Heart right ventricle (tissue), 16 donors: ENCODE results near the gene UST. TPM values are rescaled to one million over a fixed set of nuclear protein-coding genes. Genes with fewer than 3 reads are reported as not detected.

Experiments used
- ATAC-seq, 8 donors: fragments of 200-7000 bp; cut with Tn5 transposase; one replicate each; pipeline ENCODE4 v1.9.1; 2020; ENCODE audit warnings: mild to moderate bottlenecking in 8 of 8, moderate library complexity in 8 of 8, moderate number of reproducible peaks in 1 of 8
- DNase-seq, 2 donors: peaks; one replicate each; pipeline ENCODE4 v3.0.0-alpha.2; 2020
- H3K27ac ChIP-seq, 10 donors: fragments of 200-600 bp; sonication (generic) in 2 of 10; one replicate each; pipeline versions ENCODE4 v1.5.0 to v1.8.0; 2020 to 2022; ENCODE audit warnings: mild to moderate bottlenecking in 3 of 10
- H3K27me3 ChIP-seq, 7 donors: fragments of 200-600 bp; one replicate each; pipeline ENCODE4 v1.8.0; 2021 to 2022; ENCODE audit warnings: mild to moderate bottlenecking in 2 of 7
- H3K36me3 ChIP-seq, 9 donors: fragments of 200-600 bp; sonication (generic) in 1 of 9; one replicate each; pipeline versions ENCODE4 v1.5.0 to v1.8.0; 2020 to 2022; ENCODE audit warnings: mild to moderate bottlenecking in 2 of 9
- H3K4me1 ChIP-seq, 9 donors: fragments of 200-600 bp; sonication (generic) in 1 of 9; one replicate each; pipeline versions ENCODE4 v1.5.0 to v1.8.0; 2020 to 2022; ENCODE audit warnings: mild to moderate bottlenecking in 4 of 9
- H3K4me3 ChIP-seq, 10 donors: fragments of 200-600 bp; sonication (generic) in 2 of 10; one replicate each; pipeline versions ENCODE4 v1.5.0 to v1.8.0; 2020 to 2022; ENCODE audit warnings: mild to moderate bottlenecking in 7 of 10, moderate library complexity in 2 of 10
- H3K9me3 ChIP-seq, 11 donors: fragments of 200-600 bp in 10 of 11; sonication (generic) in 2 of 11; one replicate each; pipeline versions ENCODE4 v1.5.0 to v1.8.0; 2013 to 2022; ENCODE audit warnings: mild to moderate bottlenecking in 2 of 11, control low read depth in 1 of 11, moderate library complexity in 1 of 11
- WGBS, 2 donors: extraction: QIAGEN DNeasy Blood & Tissue Kit; methylation state at CpG; one replicate each; pipeline ENCODE4 v1.1.7; 2013; ENCODE audit warnings: inconsistent platforms in 1 of 2; 5-methylcytosine and 5-hydroxymethylcytosine counted together
- intact Hi-C, 10 donors: fragments of 100-400 bp; cut with DNase I; formaldehyde crosslinking; loops; one replicate each; pipeline versions ENCODE4 v1.11.1 to v1.14.2; 2022
- polyA plus RNA-seq, 2 donors: library from polyadenylated mRNA; stranded (reverse); fragments of 200-250 nt; gene quantifications; one replicate each; pipeline ENCODE4 v1.2.3, GENCODE V29; 2013
- total RNA-seq, 10 donors: library from RNA; stranded (reverse); fragmentation: NEBNext Ultra II Directional in 3 of 10; extraction: Animal tissue kit (Norgen Biotek cat#: 25700) in 3 of 10; gene quantifications; one replicate each; pipeline versions ENCODE4 v1.2.1 to v1.2.4, GENCODE V29; 2021 to 2023
- TF ChIP-seq, protein P1 (sequence below), 9 donors: fragments of 200-600 bp; sonication (generic) in 2 of 9; IDR thresholded peaks; one replicate each; pipeline versions ENCODE4 v1.5.0 to v1.8.0; 2021 to 2022; ENCODE audit warnings: antibody characterized with exemption in 9 of 9, mild to moderate bottlenecking in 5 of 9, moderate library complexity in 1 of 9
- donor health status: Arrhythmogenic right ventricular cardiomyopathy.
- donor health status: ischemic (EF 13 %, LVEDD 7.1; RV severe dilation, severe dysfunction).
- donor health status: healthy with polysubstance abuse.
- donor health status: DM: no; HTN: yes; CAD: no.
- donor health status: DM: no; HTN: no; CAD: no.
- donor health status: ischemic (EF 25% LVEDD 6.9; RV normal size, moderate dysfunction).
- donor health status: ischemic (EF 25% LVEDD 5.7; RV mildly dilated, moderate dysfunction).
- donor health status: healthy.
- donor health status: DM: yes; HTN: yes; CAD: no.
- donor health status: Ischemic cardiomyopathy.
- donor health status: ischemic (EF 35%, LVEDD 5.7; RV mildly dilated, moderate dysfunction).
- donor health status: nonischemic (EF 11% LVEDD 7.7; RV severe dilation, severe dysfunction).
- donor health status: DM: yes; HTN: yes; CAD: no.
- donor health status: PGD.
- donor health status: ischemic (EF 29% LVEDD 5.4; RV normal size, mild dysfunction).
- donor health status: nonischemic (EF 23%, LVEDD 6.1; RV moderate dilation, normal function).

UST gene
- total and polyA plus RNA-seq, 12 donors, result 1.6 to 4.1 (median 2.3) TPM

DNA sequence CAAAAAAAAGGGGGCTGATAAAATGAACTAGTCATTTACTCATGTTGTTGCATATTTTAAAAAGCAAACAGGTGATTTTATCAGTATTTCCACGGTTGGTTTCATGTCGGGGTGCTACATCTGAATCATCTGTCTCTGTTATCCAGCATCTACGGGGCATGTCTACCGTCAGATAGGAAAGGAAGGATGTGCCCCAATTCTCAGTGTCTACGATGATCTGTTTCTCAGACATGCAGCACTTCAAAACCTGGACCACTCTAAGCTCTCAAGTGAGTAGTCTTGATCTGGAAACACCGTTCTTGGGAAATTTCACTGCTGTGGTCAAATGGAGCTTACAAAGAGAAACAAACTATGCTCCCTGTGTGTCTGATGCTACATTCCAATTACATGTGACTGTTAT lies 330.4 kb downstream of the UST start:
- ATAC-seq (no peak), DNase-seq (no peak)
- TF ChIP-seq, protein P1, sequence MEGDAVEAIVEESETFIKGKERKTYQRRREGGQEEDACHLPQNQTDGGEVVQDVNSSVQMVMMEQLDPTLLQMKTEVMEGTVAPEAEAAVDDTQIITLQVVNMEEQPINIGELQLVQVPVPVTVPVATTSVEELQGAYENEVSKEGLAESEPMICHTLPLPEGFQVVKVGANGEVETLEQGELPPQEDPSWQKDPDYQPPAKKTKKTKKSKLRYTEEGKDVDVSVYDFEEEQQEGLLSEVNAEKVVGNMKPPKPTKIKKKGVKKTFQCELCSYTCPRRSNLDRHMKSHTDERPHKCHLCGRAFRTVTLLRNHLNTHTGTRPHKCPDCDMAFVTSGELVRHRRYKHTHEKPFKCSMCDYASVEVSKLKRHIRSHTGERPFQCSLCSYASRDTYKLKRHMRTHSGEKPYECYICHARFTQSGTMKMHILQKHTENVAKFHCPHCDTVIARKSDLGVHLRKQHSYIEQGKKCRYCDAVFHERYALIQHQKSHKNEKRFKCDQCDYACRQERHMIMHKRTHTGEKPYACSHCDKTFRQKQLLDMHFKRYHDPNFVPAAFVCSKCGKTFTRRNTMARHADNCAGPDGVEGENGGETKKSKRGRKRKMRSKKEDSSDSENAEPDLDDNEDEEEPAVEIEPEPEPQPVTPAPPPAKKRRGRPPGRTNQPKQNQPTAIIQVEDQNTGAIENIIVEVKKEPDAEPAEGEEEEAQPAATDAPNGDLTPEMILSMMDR (IDR thresholded peaks at IDR 0.05), result no peak
- Histone ChIP-seq H3K4me1 (peaks cover 2 to 29% (median 18%) of the 10 kb centered on the region in 9 donors), H3K4me3 (no peak overlapping the region), H3K27me3 (no peaks in the 10 kb centered on the region), H3K9me3 (no peaks in the 10 kb centered on the region), H3K36me3 (no peaks in the 10 kb centered on the region), H3K27ac (no peak overlapping the region)
- 81 to 91% methylated on average over 6 of the region's 6 CpGs for WGBS, 2 donors
- intact Hi-C loops, result loop anchor here in 2 of 10 donors (5.0 kb wide), 2 partner anchors 40 to 45 kb away; no protein-coding TSS in a partner anchor

DNA sequence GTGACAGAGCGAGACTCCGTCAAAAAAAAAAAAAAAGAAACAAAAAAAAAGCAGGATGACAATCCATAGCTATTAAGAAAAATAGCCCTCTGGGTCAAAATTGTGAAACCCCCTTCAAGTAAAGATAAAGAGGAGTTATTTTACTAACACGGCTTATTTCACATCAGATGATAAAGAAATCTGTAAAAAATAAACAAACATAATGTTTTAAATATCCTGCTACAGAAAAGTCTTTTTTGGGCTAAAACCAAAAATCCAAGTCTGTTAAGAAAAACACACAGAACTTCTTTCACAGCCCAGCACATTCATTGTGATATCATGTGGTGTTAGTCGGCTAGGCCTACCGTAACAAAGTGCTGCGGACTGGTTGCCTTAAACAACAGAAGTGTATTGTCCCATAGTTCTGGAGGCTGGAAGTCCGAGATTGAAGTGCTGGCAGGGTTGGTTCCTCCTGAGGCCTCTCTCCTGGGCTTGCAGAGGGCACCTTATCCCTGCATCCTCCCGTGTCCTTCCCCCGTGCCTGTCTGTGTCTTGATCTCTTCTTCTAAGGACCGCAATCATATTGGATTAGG lies 331.5 kb downstream of the UST start:
- intact Hi-C loops, result loop anchor here in 2 of 10 donors (5.0 kb wide), 2 partner anchors 41 to 46 kb away; no protein-coding TSS in a partner anchor

GRCh38 chr6:149079456-149079855 lies 332.6 kb downstream of the UST start:
- Histone ChIP-seq H3K9me3 (no peaks in the 10 kb centered on the region), H3K27me3 (no peaks in the 10 kb centered on the region), H3K4me1 (peaks cover 2 to 29% (median 21%) of the 10 kb centered on the region in 9 donors), H3K27ac (peak overlapping the region in 9 of 10 donors; percentile 15 to 77 (median 61)), H3K36me3 (no peaks in the 10 kb centered on the region), H3K4me3 (no peak overlapping the region)
- TF ChIP-seq, protein P1 (IDR thresholded peaks at IDR 0.05), result no peak
- WGBS, 2 donors, result 79 to 88% methylated on average over 2 of the region's 2 CpGs
- no peak for DNase-seq
- no peak for ATAC-seq
- intact Hi-C loops, result loop anchor here in 2 of 10 donors (5.0 kb wide), 2 partner anchors 42 to 47 kb away; no protein-coding TSS in a partner anchor

More for the DNA sequence above, 331.5 kb downstream of the UST start:
- no peaks in the 10 kb centered on the region for H3K27me3 ChIP-seq
- H3K36me3 ChIP-seq, result no peaks in the 10 kb centered on the region
- no peak overlapping the region for H3K27ac ChIP-seq
- H3K4me1 ChIP-seq, result peaks cover 2 to 29% (median 21%) of the 10 kb centered on the region in 9 donors
- ATAC-seq, result no peak
- TF ChIP-seq, protein P1 (IDR thresholded peaks at IDR 0.05), result no peak
- no peaks in the 10 kb centered on the region for H3K9me3 ChIP-seq
- H3K4me3 ChIP-seq, result no peak overlapping the region
- whole genome bisulfite sequencing, 2 donors, result 89 to 91% methylated on average over 10 of the region's 10 CpGs
- no peak for DNase-seq

DNA sequence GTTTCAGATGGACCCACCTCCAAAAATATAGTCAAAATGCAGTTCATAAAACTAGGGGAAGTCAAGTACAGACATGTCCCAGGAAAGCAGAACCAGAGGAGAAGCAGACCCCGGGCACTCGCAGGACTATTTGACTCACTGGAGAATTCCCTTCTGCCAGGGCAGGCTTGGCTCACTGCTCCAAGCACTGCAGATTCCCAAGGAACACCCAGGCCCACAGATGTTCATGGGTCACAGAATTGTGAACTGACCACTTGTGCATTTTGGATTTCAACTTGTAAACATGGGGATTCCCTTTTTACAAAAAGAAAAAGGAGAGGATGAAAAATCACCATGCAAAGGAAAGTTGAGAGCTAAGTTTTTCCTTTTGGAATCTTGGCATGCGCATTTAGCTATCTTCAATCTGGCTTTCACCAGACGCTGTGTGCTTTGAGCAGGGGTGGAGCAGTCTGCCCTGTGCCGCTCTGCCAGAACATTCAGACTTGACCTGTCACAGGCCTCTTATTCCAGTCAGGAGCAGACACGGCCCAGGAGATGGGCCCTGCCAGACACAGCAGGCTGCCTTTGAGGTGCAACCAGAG lies 333.2 kb downstream of the UST start:
- WGBS, 2 donors, result 19 to 35% methylated on average over 6 of the region's 6 CpGs
- H3K4me1 ChIP-seq, result peaks cover 2 to 29% (median 21%) of the 10 kb centered on the region in 9 donors
- no peaks in the 10 kb centered on the region for H3K36me3 ChIP-seq
- intact Hi-C loops, result loop anchor here in 9 of 10 donors (2.0 to 10.0 kb wide), 11 partner anchors 43 to 437 kb away; partner anchors contain the start of gene TAB2 (in 3 of the 9)
- H3K4me3 ChIP-seq, result no peak overlapping the region
- DNase-seq (peak; percentile 47 to 55), ATAC-seq (peak; percentile 61 to 98 (median 92))
- H3K27me3 ChIP-seq, result no peaks in the 10 kb centered on the region
- H3K9me3 ChIP-seq, result no peaks in the 10 kb centered on the region
- peak overlapping the region; percentile 14 to 77 (median 60) for H3K27ac ChIP-seq
- TF ChIP-seq, protein P1 (IDR thresholded peaks at IDR 0.05), result no peak
